ENCODE data around the gene ZDBF2. TPM values are rescaled to one million over a fixed set of nuclear protein-coding genes. Genes with fewer than 3 reads are reported as not detected.

ZDBF2 gene
- total and polyA plus RNA-seq, 2 of the 8 experiments (the other 6 are each of a cell fraction or from before 2014, with no cell fraction given), result 1.5 to 17.2 TPM

DNA sequence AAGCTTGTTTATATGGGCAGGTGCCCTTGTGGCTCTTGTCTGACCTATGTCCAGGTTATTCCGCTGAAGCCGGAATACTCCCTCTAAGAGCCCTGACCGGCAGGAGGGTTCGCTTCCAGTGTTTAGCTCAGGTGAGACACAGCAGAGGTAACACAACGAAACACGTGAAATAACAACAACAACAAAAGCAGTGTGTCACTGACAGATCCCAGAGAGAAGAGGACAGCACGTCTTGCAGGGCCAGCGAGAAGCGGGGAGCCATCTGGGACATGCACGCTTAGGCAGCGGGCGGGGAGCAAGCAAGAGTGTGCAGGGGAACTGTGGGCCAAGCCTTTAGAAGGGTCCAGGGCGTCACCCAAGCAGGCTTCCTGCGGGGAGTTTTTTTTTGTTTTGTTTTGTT, 17.1 kb upstream of the ZDBF2 start:
- DNase-seq (ENCODE audit: low read depth in 1 of 2, low spot score in 2 of 2) (no peak), FAIRE-seq (no peak)
- peaks cover 76 to 94% (median 91%) of the 10 kb centered on the region in 4 experiments for H3K27me3 ChIP-seq (replicated peaks in 1 of 4; ENCODE audit: control insufficient read depth in 3 of 4, extremely low read depth in 1 of 4, insufficient read depth in 3 of 4, low read length in 3 of 4)
- TF ChIP-seq SP2 (IDR thresholded peaks at IDR 0.05; ENCODE audit: low read length), result no peak
- peak; percentile 76 for TF ChIP-seq SUZ12 (IDR thresholded peaks at IDR 0.05; ENCODE audit: low read length)
- peak; percentile 60 for TF ChIP-seq EZH2 (IDR thresholded peaks at IDR 0.05; ENCODE audit: low read depth, low read length, severe bottlenecking)
- H3K9ac ChIP-seq (replicated peaks in 1 of 4; ENCODE audit: extremely low read depth in 1 of 4, low read depth in 3 of 4, low read length in 3 of 4), result no peak overlapping the region
- no peaks in the 10 kb centered on the region for H3K9me3 ChIP-seq (ENCODE audit: insufficient read depth in 2 of 2, low read depth in 1 of 2, low read length in 1 of 2)
- peak overlapping the region in 1 of 2 experiments; percentile 25; a peak in 1 of 4 replicates for H3K4me2 ChIP-seq (ENCODE audit: insufficient read depth in 1 of 2, low read depth in 2 of 2, low read length in 2 of 2)
- no peaks in the 10 kb centered on the region for H3K79me2 ChIP-seq (ENCODE audit: control insufficient read depth in 1 of 2, insufficient read depth in 2 of 2, low read length in 2 of 2)
- H3K4me1 ChIP-seq (replicated peaks in 1 of 4; ENCODE audit: control insufficient read depth in 3 of 4, insufficient read depth in 4 of 4, low read length in 3 of 4), result peaks cover 3 to 12% (median 4%) of the 10 kb centered on the region in 4 experiments; a peak in 4 of 7 replicates
- H2BK15ac ChIP-seq (ENCODE audit: low read length), result 0 out of 2 replicates have a peak overlapping the region, but pooled peaks have one; percentile 19
- no peaks in the 10 kb centered on the region; the same call in 1 of the 2 replicates for H3K23me2 ChIP-seq (ENCODE audit: low read depth, low read length)
- no peak overlapping the region for H3K4ac ChIP-seq (replicated peaks; ENCODE audit: insufficient read length, low read depth, low read length)
- no peak overlapping the region for H4K5ac ChIP-seq (ENCODE audit: insufficient read length, low read depth, low read length)
- H3K23ac ChIP-seq (ENCODE audit: insufficient read length), result no peak overlapping the region
- peaks cover 0 to 5% of the 10 kb centered on the region in 2 experiments for H4K20me1 ChIP-seq (replicated peaks in 1 of 2; ENCODE audit: control insufficient read depth in 1 of 2, insufficient read depth in 2 of 2, low read length in 2 of 2)
- no peak overlapping the region for H2BK120ac ChIP-seq (replicated peaks; ENCODE audit: low read depth, low read length)
- H3K56ac ChIP-seq (replicated peaks; ENCODE audit: insufficient read length, low read depth, low read length), result no peak overlapping the region
- H3K14ac ChIP-seq (ENCODE audit: insufficient read length), result no peak overlapping the region
- H2AK5ac ChIP-seq (ENCODE audit: low read depth, low read length), result no peak overlapping the region
- no peak overlapping the region for H2AFZ ChIP-seq (ENCODE audit: low read length)
- POLR2A ChIA-PET (ENCODE audit: partially characterized antibody), result interaction anchor here (1.7 to 3.5 kb wide), 3 partner anchors 9 to 97 kb away, joined by 4 to 17 read pairs (median 4); partner anchors contain the start of genes EEF1B2 and NDUFS1
- no peak overlapping the region for H3K18ac ChIP-seq (ENCODE audit: extremely low read depth, low read length)
- no peak overlapping the region for H2BK5ac ChIP-seq (ENCODE audit: low read depth, low read length)
- no peak overlapping the region for H4K91ac ChIP-seq (replicated peaks; ENCODE audit: insufficient read length, low read length)
- H4K8ac ChIP-seq (ENCODE audit: extremely low read depth, insufficient read depth, low read length), result no peak overlapping the region
- H2BK20ac ChIP-seq (ENCODE audit: low read length), result no peak overlapping the region
- WGBS, 2 experiments (ENCODE audit: extremely low coverage in 1 of 2, insufficient coverage in 1 of 2, insufficient read length in 1 of 2, insufficient replicate concordance in 2 of 2, low coverage in 1 of 2, low lambda C conversion rate in 2 of 2, missing lambda C conversion rate in 1 of 2), result 54% methylated on average over 14 of the region's 14 CpGs; no CpG with 5 or more reads in 1 of the 2 experiments
- peak overlapping the region; percentile 33; the same call in 1 of the 2 replicates for H2BK12ac ChIP-seq (ENCODE audit: low read depth, low read length)
- H3K79me1 ChIP-seq (ENCODE audit: low read depth, low read length), result no peaks in the 10 kb centered on the region
- H3K4me3 ChIP-seq (ENCODE audit: extremely low read depth in 1 of 4, insufficient read depth in 2 of 4, low read depth in 3 of 4, low read length in 4 of 4), result no peak overlapping the region; a peak in 2 of 8 replicates
- no peaks in the 10 kb centered on the region for H3K36me3 ChIP-seq (ENCODE audit: control insufficient read depth in 2 of 4, insufficient read depth in 4 of 4, low read length in 3 of 4)
- no peak overlapping the region for H3K27ac ChIP-seq (ENCODE audit: low read depth, low read length)
- CTCF ChIA-PET (ENCODE audit: partially characterized antibody), result interaction anchor here (1.1 to 2.9 kb wide), 5 partner anchors 9 to 298 kb away, joined by 3 to 9 read pairs (median 4); partner anchors contain the start of genes EEF1B2 and NDUFS1

Data from H1 (cell line).